Measurements from ENCODE around the gene DNAI7.

Gene DNAI7

GRCh38 chr12:25182765-25183164 lies 12.2 kb downstream of the DNAI7 start:
- DNase-seq: no peak

DNA sequence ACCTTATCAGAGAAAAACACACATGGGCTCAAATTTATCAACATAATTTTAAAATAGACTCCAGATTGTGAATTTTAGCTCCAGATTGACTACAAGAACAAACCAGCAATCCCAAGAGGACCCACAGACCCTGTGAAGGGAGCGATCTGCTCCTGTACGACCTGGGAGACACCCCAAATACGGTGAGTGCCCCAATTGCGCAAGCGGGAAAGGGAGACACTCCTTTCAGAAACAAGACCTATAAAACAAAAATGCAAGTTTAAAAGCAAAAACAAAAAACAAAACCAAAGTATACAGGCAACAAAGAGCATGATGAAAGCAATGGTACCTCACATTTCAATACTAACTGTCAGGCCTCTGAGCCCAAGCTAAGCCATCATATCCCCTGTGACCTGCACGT lies 32.1 kb downstream of the DNAI7 start:
- DNase-seq: no peak

- no peak for DNase-seq
Observed at GRCh38 chr12:25156061-25156460, 38.9 kb downstream of the DNAI7 start.

GRCh38 chr12:25155022-25155576 lies 39.9 kb downstream of the DNAI7 start:
- no peak for DNase-seq

DNA sequence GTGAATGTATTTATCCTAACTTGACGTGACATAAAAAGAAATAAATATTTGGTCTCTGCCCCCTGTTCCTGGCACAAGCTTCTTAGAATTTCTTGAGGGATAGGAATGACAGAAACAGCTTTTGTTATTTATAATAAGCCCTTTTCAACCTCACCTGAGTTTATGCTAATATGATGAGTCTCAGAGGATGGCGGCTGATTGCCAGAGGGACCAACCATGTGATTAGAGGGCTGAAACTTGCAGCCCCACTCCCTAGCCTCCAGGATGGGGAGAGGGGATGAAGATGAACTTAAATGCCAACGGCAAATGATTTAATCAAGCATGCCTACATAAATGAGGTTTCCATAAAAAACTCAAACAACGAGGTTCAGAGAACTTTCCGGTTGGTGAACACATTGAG lies 42.9 kb downstream of the DNAI7 start:
- no peak for DNase-seq

DNA sequence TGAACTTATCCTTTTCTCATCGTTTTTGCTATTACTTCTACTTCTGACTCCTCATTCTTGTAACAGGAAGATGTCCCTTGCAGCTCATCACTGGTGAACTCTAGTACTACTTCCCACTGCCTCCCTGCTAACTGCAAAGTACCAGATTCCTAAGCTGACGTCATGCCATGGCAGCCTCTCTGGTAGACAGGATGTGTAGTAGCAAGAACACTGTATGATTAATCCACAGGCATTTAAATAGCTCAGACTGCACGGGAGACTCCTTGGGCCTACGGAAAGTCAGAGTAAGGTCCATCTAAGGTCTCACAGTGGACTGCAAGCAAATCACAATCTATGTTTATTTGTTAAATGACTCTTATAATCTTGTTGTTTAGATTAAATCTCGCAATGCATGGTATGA lies 43.5 kb downstream of the DNAI7 start:
- DNase-seq: no peak

DNA sequence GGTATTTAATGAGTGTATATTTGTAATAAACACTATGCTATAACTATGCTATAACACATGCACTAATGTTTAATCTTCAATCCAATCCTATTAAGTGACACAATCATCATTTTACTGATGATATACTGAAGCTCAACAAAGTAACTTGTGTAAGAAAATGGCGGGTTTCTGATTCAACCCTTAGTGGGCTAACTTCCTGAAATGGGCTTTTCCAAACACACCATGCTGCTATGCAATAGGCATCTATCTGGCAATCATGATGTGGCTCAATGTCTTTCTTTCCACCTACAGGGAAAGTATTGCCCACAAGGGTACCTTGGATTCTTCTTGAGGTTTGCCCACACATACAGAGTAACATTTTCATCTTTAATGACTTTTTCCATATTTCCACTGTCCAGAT lies 48.3 kb downstream of the DNAI7 start:
- no peak for DNase-seq

DNA sequence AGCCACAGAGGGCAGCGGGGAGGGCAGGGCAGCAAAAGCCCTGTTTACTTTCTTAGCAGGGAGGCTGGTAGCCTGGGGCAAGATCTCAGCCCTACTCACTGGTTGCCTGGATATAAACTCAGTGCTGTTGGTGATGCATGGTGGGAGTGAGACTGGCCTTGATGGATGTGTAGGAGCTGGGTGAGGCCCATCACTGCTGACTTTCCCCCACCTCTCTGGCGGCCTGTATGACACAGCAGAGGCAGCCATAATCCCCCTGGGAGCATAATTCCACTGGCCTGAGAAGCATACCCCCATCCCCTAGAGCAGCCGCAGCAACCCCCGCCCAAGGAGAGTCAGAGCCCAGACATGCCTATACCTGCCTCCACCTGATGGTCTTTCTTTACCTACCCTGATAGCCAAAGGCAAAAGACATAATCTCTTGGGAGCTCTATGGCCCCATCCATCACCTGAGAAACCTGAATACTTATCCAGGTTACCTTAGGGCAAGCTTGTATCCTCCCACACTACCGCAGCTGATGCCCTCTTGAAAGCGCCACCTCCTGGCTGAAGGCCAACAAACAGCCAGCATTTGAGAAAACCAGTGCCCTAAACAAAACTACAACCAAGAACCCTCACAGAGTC lies 59.3 kb downstream of the DNAI7 start:
- DNase-seq: no peak

- no peak for DNase-seq
Observed at GRCh38 chr12:25131270-25131669, 63.7 kb downstream of the DNAI7 start.

DNA sequence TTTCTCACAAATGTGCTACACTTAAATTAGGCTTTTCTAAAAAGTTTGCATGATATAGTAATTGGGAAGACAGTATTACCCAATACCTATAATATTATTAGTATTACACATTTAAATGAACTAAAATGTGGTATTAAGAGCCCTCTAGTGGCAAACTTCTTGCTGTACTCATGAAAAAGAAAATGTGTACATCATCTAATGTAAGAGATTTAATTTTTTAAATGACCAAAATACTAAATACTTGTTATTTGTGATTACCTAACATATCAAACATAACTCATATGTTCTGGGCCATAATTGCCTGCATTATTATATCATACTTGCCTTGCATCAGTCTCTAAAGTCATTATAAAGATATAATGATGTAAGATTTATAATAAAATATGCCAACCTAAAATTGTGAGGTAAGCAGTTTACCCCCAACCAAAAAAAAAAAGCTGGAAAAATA lies 64.2 kb downstream of the DNAI7 start:
- DNase-seq: no peak

DNA sequence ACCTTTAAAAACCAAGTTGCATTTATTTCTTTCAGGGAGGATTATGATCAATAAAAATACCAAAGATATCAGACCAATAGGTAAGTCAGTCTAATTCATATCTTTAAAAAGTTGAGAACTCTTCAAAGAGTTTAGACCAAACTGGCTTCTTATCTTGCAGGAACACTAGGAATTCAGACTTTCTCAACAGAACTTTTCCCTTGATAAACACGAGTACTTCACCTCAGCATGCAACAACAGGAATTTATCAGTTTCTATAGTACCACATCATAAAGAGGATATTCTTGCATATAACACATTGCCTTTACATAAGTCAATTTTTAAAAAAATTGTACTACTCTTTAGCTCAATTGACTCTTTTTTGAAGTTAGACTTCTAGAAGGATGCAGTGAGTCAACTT lies 68.2 kb downstream of the DNAI7 start:
- no peak for DNase-seq

- no peak for DNase-seq
Observed at GRCh38 chr12:25126101-25126500, 68.9 kb downstream of the DNAI7 start.

- no peak for DNase-seq
Observed at GRCh38 chr12:25124493-25124892, 70.5 kb downstream of the DNAI7 start.

GRCh38 chr12:25123126-25123525 lies 71.8 kb downstream of the DNAI7 start:
- DNase-seq: no peak

- DNase-seq: no peak
Observed at GRCh38 chr12:25121916-25122315, 73.0 kb downstream of the DNAI7 start.

DNA sequence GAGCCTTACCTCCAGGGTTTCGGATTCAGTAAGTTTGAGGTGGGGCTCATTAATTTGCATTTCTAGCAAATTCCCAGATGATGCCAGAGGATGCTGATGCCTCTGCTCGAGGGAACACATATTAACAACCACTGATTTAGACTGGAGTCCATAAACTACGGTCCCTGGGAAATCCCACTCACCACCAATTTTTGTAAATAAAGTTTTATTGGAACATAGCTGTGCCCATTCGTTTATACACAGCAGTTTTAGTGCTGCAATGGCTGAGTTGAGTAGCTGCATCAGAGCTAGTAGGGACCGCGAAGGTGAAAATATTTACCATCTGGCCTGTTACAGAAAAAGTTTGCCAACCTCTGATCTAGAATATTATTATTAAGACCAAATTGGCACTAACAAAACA lies 73.8 kb downstream of the DNAI7 start:
- no peak for DNase-seq

DNA sequence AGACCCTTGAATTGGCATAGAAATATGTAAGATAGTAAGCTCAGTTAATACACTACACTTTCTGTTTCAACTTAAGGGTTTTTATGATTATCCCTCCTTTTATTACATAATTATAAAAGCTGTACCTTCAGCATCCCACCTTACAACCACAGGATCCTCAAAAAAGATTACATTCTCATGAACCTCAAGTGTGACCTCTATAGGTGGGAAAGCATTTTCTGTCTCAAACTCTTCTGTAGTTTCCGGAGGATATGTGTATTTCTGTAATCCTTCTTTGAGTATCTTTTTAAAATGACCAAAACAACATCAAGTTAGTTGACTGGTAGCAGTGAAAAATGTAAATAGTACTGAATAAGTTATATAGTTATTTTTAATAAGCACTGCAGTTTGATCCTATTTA lies 75.9 kb downstream of the DNAI7 start:
- DNase-seq: no peak

- DNase-seq: no peak
Observed at GRCh38 chr12:25115677-25116076, 79.3 kb downstream of the DNAI7 start.

DNA sequence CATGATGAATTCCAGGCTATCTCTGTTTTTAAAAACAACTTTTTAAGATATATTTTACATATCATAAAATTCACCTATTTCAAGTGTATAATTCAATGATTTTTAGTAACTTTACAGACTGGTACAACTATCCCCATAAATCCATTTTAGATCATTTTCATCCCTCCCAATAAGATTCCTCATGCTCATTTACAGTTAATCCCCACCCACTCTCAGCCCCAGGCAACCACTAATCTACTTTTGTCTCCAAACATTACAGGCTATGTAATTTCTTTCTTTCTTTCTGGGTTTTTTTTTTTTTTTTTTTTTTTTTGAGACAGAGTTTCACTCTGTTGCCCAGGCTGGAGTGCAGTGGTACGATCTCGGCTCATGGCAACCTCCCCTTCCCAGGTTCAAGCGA lies 81.3 kb downstream of the DNAI7 start:
- DNase-seq: no peak

- DNase-seq: no peak
Observed at GRCh38 chr12:25110260-25110659, 84.7 kb downstream of the DNAI7 start.

- DNase-seq: no peak
Observed at GRCh38 chr12:25107920-25108319, 87.0 kb downstream of the DNAI7 start.

DNA sequence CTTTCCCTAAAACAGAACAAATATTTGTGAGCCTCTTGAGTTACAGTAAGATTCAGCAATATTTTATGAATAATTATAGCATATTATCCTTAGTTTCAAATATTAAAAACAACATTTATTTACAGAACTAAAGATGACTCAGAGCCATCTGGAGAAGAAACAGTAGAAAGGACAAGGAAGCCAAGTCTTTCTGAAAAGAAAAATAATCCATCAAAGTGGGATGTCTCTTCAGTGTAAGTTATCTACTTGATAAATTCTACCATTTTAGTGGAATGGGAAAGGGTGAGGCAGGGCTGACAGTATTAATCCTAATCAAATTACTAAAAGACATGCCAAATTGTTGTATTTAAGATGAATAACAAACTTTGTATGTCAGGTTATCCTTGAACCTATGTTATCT lies 88.1 kb downstream of the DNAI7 start:
- no peak for DNase-seq

GRCh38 chr12:25102402-25102801 lies 92.6 kb downstream of the DNAI7 start:
- no peak for DNase-seq

DNA sequence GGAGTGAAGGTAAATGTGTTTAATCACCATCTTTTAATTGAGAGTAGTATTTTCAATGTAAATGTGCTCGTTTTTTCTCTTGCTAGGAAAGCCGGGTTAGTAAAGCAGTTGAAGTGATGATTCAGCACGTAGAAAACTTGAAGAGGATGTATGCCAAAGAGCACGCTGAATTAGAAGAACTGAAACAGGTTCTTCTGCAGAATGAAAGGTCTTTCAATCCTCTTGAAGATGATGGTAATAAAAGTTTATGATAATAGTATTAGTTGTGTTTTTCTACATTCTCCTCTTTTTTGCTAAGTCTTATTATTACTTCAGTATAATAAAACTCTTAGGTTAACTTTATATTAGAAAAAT lies 93.9 kb downstream of the DNAI7 start:
- no peak for DNase-seq

Measured in NK-92 treated with Interleukin-12 subunit alpha and Interleukin-12 subunit beta, amount 100 ng/mL, for 24 hours (cell line).